NB4 (cell line): ENCODE results near the gene USF3.

Source experiments
- DNase-seq: peaks from one replicate; pipeline ENCODE4 v3.0.0; 2010; ENCODE audit warnings: low read depth
- H3K4me3 ChIP-seq: one replicate; pipeline ENCODE4 v1.5.1; 2011; ENCODE audit warnings: mild to moderate bottlenecking, low read depth, low read length, moderate library complexity
- MYC ChIP-seq: IDR thresholded peaks from 2 replicates; pipeline ENCODE4 v1.6.1; 2011; ENCODE audit warnings: low read depth, low read length
- POLR2A ChIP-seq: IDR thresholded peaks from 2 replicates; pipeline ENCODE4 v1.6.1; 2011; ENCODE audit warnings: mild to moderate bottlenecking; ENCODE audit not compliant: insufficient read length; ENCODE audit errors: extremely low read depth
- TF ChIP-seq, protein P1 (sequence below): IDR thresholded peaks from one replicate; pipeline ENCODE4 v1.5.1; 2012; ENCODE audit warnings: low read depth, low read length
- TF ChIP-seq, protein P2 (sequence below): IDR thresholded peaks from 2 replicates; pipeline ENCODE4 v1.6.1; 2011; ENCODE audit warnings: low read depth, low read length

The USF3 gene

DNA sequence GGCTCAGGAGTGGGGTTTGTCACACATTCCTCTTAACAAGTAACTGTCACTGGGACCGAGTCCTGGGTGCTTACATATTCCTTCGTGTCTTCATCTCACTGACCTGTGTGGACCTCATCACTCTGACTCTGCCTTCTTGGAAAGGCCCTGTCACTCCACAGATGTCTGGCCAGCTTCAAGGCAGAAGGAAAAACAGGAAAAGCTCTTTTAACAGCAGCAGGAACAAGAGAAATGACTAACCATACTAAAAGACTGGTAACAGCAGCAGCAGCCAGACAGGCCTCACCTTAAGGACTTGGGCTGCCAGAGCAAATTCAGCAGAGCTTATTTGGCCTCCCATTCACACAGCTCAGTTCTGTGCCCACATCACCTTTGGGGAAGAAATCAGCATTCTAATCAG lies 68.1 kb downstream of the USF3 start:
- H3K4me3 ChIP-seq, result no peak overlapping the region
- DNase-seq, result no peak
- TF ChIP-seq POLR2A (no peak), MYC (no peak)
- TF ChIP-seq, protein P1, sequence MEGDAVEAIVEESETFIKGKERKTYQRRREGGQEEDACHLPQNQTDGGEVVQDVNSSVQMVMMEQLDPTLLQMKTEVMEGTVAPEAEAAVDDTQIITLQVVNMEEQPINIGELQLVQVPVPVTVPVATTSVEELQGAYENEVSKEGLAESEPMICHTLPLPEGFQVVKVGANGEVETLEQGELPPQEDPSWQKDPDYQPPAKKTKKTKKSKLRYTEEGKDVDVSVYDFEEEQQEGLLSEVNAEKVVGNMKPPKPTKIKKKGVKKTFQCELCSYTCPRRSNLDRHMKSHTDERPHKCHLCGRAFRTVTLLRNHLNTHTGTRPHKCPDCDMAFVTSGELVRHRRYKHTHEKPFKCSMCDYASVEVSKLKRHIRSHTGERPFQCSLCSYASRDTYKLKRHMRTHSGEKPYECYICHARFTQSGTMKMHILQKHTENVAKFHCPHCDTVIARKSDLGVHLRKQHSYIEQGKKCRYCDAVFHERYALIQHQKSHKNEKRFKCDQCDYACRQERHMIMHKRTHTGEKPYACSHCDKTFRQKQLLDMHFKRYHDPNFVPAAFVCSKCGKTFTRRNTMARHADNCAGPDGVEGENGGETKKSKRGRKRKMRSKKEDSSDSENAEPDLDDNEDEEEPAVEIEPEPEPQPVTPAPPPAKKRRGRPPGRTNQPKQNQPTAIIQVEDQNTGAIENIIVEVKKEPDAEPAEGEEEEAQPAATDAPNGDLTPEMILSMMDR, result no peak
- TF ChIP-seq, protein P2, sequence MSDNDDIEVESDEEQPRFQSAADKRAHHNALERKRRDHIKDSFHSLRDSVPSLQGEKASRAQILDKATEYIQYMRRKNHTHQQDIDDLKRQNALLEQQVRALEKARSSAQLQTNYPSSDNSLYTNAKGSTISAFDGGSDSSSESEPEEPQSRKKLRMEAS, result no peak

DNA sequence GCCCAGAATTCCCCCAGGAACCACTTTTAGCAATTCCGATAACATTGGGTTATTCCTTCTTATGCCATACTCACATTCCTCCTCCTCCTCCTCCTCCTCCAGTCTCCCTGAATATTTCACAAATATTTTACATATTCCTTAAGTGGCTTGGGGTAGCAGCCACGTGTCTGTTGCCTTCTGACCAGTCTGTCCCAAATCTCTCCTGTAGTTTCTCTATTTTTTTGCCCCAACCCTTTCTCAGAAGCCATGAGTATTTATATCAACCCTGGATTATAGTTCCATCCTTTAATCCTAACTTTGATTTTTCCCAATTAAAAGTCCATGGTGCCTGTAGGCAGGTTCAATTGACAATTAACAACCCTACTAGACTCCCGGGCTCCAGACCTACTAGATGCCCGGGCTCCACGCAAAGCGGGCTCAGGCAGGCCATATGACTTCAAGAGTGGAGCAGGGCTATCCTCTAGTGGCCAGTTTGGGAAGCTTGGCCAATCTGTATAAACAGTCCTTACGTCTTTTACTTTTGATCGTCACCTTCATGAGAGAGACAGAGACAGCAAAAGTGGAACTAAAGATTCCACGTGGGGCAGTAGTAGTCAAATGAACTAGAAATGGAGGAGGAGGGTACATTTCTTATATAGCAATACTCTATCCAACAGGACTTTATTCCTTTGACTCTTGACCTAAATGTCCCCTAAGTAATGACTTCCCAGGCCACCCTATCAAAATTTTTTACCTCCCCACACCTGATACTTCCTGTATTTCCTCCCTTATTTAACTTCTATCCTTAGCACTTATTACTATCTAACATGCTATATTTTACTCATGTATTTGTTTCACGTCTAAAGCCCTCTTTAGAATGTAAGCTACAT lies 69.7 kb downstream of the USF3 start:
- TF ChIP-seq, protein P2, result peak; percentile 88
- TF ChIP-seq MYC (peak; percentile 76), POLR2A (no peak)
- TF ChIP-seq, protein P1, result peak; percentile 78
- H3K4me3 ChIP-seq, result no peak overlapping the region
- DNase-seq, result peak; percentile 83

DNA sequence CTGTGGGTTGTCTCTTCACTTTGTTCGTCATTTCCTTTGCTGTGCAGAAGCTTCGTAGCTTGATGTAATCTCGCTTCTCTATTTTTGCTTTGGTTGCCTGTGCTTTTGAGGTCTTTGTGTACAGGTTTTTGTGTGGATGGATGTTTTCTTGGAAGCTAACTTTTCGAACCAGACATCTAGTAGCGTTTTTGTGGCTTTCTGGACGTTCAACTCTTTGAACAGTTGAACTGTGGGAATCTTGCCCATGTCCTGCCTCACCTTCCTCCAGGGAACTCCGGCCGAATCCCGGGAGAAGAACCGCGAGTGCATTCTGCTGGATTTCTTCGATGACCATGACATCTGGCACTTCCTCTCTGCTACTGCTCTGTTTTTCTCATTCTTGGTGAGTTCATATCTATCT lies 70.6 kb downstream of the USF3 start:
- DNase-seq, result peak; percentile 23
- TF ChIP-seq, protein P1, result no peak
- H3K4me3 ChIP-seq, result peak overlapping the region; percentile 42

DNA sequence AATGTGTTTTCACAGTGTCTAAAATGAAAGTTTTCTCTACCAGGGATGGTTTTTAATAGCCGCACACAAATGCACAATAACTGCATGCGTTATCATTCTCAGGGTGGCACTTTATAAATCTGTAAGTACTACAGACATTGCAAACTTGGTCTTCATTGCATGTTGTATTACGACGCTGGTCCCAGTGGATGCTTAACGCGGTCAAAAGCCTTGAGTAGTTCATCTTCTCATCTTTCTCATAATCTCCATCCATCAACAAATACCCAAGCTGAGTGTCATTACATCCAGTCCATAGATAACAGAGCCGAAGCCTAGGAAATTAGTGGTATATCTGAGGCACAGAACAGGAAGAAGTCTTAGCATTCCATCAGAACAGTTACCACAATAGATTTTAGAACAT lies 72.6 kb downstream of the USF3 start:
- TF ChIP-seq POLR2A, result no peak
- TF ChIP-seq, protein P2, result no peak
- TF ChIP-seq, protein P1, result no peak
- TF ChIP-seq MYC, result no peak
- H3K4me3 ChIP-seq, result no peak overlapping the region
- no peak for DNase-seq

DNA sequence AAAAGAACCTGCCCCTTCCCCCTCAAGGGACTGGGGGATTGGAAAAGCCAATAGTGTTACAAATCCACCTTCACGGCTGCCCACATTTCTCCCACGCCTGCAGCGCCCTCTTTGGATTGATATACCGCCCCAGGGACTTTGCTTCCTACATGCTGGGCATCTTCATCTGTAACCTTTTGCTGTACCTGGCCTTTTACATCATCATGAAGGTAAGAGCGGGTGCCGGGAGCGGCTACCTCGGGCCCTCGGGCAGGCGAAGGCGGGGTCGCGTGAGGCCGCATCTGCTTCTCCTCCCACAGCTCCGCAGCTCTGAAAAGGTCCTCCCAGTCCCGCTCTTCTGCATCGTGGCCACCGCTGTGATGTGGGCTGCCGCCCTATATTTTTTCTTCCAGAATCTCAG lies 73.1 kb downstream of the USF3 start:
- no peak for DNase-seq
- TF ChIP-seq, protein P2, result no peak
- TF ChIP-seq POLR2A, result no peak
- TF ChIP-seq, protein P1, result no peak
- no peak for TF ChIP-seq MYC
- H3K4me3 ChIP-seq, result no peak overlapping the region

DNA sequence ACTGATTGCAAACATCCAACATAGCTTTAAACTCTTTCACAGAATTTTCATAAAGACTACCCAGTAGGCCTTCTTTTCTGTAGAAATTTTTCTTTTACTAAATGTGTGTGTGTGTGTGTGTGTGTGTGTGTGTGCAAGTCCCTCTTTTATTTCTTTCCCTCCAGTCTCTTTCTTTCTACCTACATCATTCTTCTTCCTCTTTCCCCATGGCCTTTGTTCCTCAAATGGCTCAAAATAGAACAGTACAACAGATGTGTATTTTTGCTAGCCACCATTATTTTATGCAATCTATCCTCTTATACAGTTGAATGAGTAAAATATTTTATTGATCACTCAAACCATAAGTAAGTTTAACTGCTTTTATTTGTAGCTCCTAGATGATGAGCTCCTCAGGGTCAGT lies 76.4 kb downstream of the USF3 start:
- DNase-seq, result peak; percentile 34
- H3K4me3 ChIP-seq, result no peak overlapping the region
- TF ChIP-seq MYC, result no peak
- no peak for TF ChIP-seq POLR2A
- TF ChIP-seq, protein P1, result no peak
